Keratinocyte (primary cell): Measurements from ENCODE around the gene CTNNA3. TPM values are rescaled to one million over a fixed set of nuclear protein-coding genes. Genes with fewer than 3 reads are reported as not detected.

Experiments
- DNase-seq: peaks from one replicate; pipeline ENCODE4 v3.0.0-alpha.2; 2011; ENCODE audit warnings: low read depth, missing footprints, low spot score
- FAIRE-seq: peaks from 2 replicates; lab custom pipeline; 2011; peaks lifted over from hg19 to GRCh38; lab: Jason Lieb, UNC
- H2AFZ ChIP-seq: 2 replicates; pipeline ENCODE4 v1.6.0; 2012; ENCODE audit warnings: low read length, control low read depth, inconsistent platforms; ENCODE audit not compliant: control insufficient read depth
- H3K27ac ChIP-seq: 2 replicates; pipeline ENCODE4 v1.5.1; 2011; ENCODE audit warnings: low read length; ENCODE audit not compliant: control insufficient read depth, insufficient read depth
- H3K27me3 ChIP-seq: 3 replicates; pipeline ENCODE4 v1.6.0; 2011; ENCODE audit warnings: low read length; ENCODE audit not compliant: control insufficient read depth, insufficient read depth; ENCODE audit errors: extremely low read depth
- H3K36me3 ChIP-seq, 2 experiments: 2 replicates in 1 of 2; 3 replicates in 1 of 2; pipeline ENCODE4 v1.5.1; 2011; ENCODE audit warnings: low read length in 2 of 2, mild to moderate bottlenecking in 1 of 2; ENCODE audit not compliant: control insufficient read depth in 2 of 2, insufficient read depth in 2 of 2; ENCODE audit errors: extremely low read depth in 1 of 2
- H3K4me1 ChIP-seq: 3 replicates; pipeline ENCODE4 v1.5.1; 2011; ENCODE audit warnings: low read length; ENCODE audit not compliant: control insufficient read depth, insufficient read depth; ENCODE audit errors: extremely low read depth
- H3K4me2 ChIP-seq: 3 replicates; pipeline ENCODE4 v1.6.0; 2011; ENCODE audit warnings: low read depth, low read length; ENCODE audit not compliant: control insufficient read depth, insufficient read depth; ENCODE audit errors: extremely low read depth
- H3K4me3 ChIP-seq, 3 experiments: fragments of 200-600 bp in 1 of 3; sonication (generic) in 1 of 3; 2 replicates in 2 of 3; 3 replicates in 1 of 3; pipeline ENCODE4 v1.5.1; 2011 to 2016; ENCODE audit warnings: low read length in 3 of 3, mild to moderate bottlenecking in 3 of 3, control low read depth in 2 of 3, inconsistent platforms in 1 of 3, low read depth in 1 of 3, mixed read lengths in 1 of 3, mixed run types in 1 of 3, moderate library complexity in 1 of 3; ENCODE audit not compliant: control insufficient read depth in 2 of 3, insufficient read depth in 2 of 3; ENCODE audit errors: extremely low read depth in 1 of 3
- H3K79me2 ChIP-seq: 2 replicates; pipeline ENCODE4 v1.6.0; 2012; ENCODE audit warnings: low read length; ENCODE audit not compliant: control insufficient read depth, insufficient read depth
- H3K9ac ChIP-seq: 3 replicates; pipeline ENCODE4 v1.6.0; 2011; ENCODE audit warnings: low read length; ENCODE audit not compliant: control insufficient read depth, insufficient read depth; ENCODE audit errors: extremely low read depth
- H3K9me1 ChIP-seq: 3 replicates; pipeline ENCODE4 v1.6.0; 2011; ENCODE audit warnings: low read length; ENCODE audit not compliant: control insufficient read depth, insufficient read depth; ENCODE audit errors: extremely low read depth
- H3K9me3 ChIP-seq: 2 replicates; pipeline ENCODE4 v1.5.1; 2012; ENCODE audit warnings: low read depth, low read length; ENCODE audit not compliant: control insufficient read depth
- H4K20me1 ChIP-seq: 3 replicates; pipeline ENCODE4 v1.6.0; 2011; ENCODE audit warnings: low read length; ENCODE audit not compliant: control insufficient read depth, insufficient read depth; ENCODE audit errors: extremely low read depth
- CTCF ChIP-seq, 3 experiments: IDR thresholded peaks in 1 of 3; conservative IDR thresholded peaks in 1 of 3; optimal IDR thresholded peaks in 1 of 3; 2 replicates in 2 of 3; 3 replicates in 1 of 3; pipeline versions ENCODE3 to v1.5.1; 2011; ENCODE audit warnings: low read length in 3 of 3, mild to moderate bottlenecking in 3 of 3, moderate library complexity in 2 of 3, control low read depth in 1 of 3, inconsistent platforms in 1 of 3; ENCODE audit not compliant: insufficient read depth in 2 of 3; ENCODE audit errors: extremely low read depth in 1 of 3
- EZH2 ChIP-seq: IDR thresholded peaks from one replicate; pipeline ENCODE4 v1.6.1; 2012; ENCODE audit warnings: inconsistent platforms, mild to moderate bottlenecking, low read length, moderate library complexity
- dilution Hi-C: fragments of 300-500 bp; cut with MboI; formaldehyde crosslinking; loops from one replicate; pipeline ENCODE4 v1.7.0; 2020; ENCODE audit warnings: low sequenced_read_pairs; ENCODE audit not compliant: extremely low pct_ligation_motif_present
- polyA plus RNA-seq, 5 experiments: library from polyadenylated mRNA; depleted of rRNA in 3 of 5; stranded (reverse) in 3 of 5; stranded (forward) in 1 of 5; unstranded in 1 of 5; fragments of >200 nt; gene quantifications; 1 replicate in 1 of 5; 2 replicates in 3 of 5; 3 replicates in 1 of 5; pipeline versions ENCODE4 v1.2.1 to v1.2.3, GENCODE V29; 2011 to 2012; ENCODE audit warnings: missing spikeins in 2 of 5, low read depth in 1 of 5, low replicate concordance in 1 of 5

The CTNNA3 gene
- polyA plus RNA-seq, 1 donor (not counting 4 experiments of a cell fraction or from before 2014, with no cell fraction given) = 0.01 TPM

GRCh38 chr10:66917104-66917503 lies 778.9 kb downstream of the CTNNA3 start:
- H3K4me2 ChIP-seq = no peak overlapping the region
- H3K9me1 ChIP-seq = no peaks in the 10 kb centered on the region
- no peak for DNase-seq
- no peaks in the 10 kb centered on the region for H3K4me1 ChIP-seq
- H3K36me3 ChIP-seq = no peaks in the 10 kb centered on the region
- H3K9me3 ChIP-seq = no peaks in the 10 kb centered on the region
- no peak for FAIRE-seq
- dilution Hi-C loops = no loop called here
- no peak overlapping the region for H2AFZ ChIP-seq
- no peak overlapping the region for H3K4me3 ChIP-seq
- TF ChIP-seq EZH2 (no peak), CTCF (optimal IDR thresholded peaks at IDR 0.05 in 1 of 3, IDR thresholded peaks at IDR 0.05 in 1 of 3, conservative IDR thresholded peaks at IDR 0.05 in 1 of 3; ENCODE audit: extremely low read depth in 1 of 3, insufficient read depth in 2 of 3, low read length in 3 of 3) (no peak)
- no peak overlapping the region for H3K27ac ChIP-seq
- no peaks in the 10 kb centered on the region for H3K79me2 ChIP-seq
- no peak overlapping the region for H3K9ac ChIP-seq
- no peaks in the 10 kb centered on the region for H4K20me1 ChIP-seq
- H3K27me3 ChIP-seq = no peaks in the 10 kb centered on the region

- H3K79me2 ChIP-seq = no peaks in the 10 kb centered on the region
- H3K9me3 ChIP-seq = no peaks in the 10 kb centered on the region
- no peak for FAIRE-seq
- H3K9me1 ChIP-seq = no peaks in the 10 kb centered on the region
- no peaks in the 10 kb centered on the region for H3K36me3 ChIP-seq
- dilution Hi-C loops = no loop called here
- H3K9ac ChIP-seq = no peak overlapping the region
- no peak for TF ChIP-seq EZH2
- no peak for TF ChIP-seq CTCF (optimal IDR thresholded peaks at IDR 0.05 in 1 of 3, IDR thresholded peaks at IDR 0.05 in 1 of 3, conservative IDR thresholded peaks at IDR 0.05 in 1 of 3; ENCODE audit: extremely low read depth in 1 of 3, insufficient read depth in 2 of 3, low read length in 3 of 3)
- no peak overlapping the region for H3K4me3 ChIP-seq
- H4K20me1 ChIP-seq = no peaks in the 10 kb centered on the region
- no peak for DNase-seq
- no peaks in the 10 kb centered on the region for H3K27me3 ChIP-seq
- no peaks in the 10 kb centered on the region for H3K4me1 ChIP-seq
- H3K27ac ChIP-seq = no peak overlapping the region
- no peak overlapping the region for H3K4me2 ChIP-seq
- H2AFZ ChIP-seq = no peak overlapping the region
These were observed 780.0 kb downstream of the CTNNA3 start for GRCh38 chr10:66916030-66916429.
